ENCODE measurements around the gene GABRG3. TPM values are rescaled to one million over a fixed set of nuclear protein-coding genes. Genes with fewer than 3 reads are reported as not detected.

GABRG3 gene
- total and polyA plus RNA-seq, 9 of the 15 experiments (the other 6 are each of a cell fraction or from before 2014, with no cell fraction given): 4.0 to 15.1 (median 11.2) TPM

DNA sequence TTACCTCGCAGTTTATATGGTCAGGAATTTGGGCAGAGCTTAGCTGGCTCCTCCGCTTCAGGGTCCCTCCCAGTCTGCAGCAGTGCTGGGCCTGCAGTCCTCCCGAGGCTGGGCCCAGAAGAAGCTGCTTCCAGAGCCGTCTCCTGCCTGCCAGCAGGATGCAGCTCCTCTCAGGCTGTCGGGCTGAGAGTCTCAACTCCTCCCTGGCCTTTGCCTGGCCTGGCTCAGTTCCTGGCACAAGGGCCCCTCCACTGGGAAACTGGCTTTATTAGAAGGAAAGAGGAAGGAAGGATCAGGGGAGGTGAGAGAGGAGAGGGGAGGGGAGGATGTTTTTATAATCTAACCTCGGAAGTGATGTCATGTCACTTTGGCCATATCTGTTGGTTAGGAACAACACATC is 72.8 kb downstream of the GABRG3 start:
- no peaks in the 10 kb centered on the region for H3K79me2 ChIP-seq (ENCODE audit: control insufficient read depth, insufficient read depth, low read length)
- WGBS (ENCODE audit: insufficient coverage, low coverage, missing lambda C conversion rate): 6% methylated on average over 6 of the region's 6 CpGs
- in situ Hi-C loops (cut with MboI): no loop called here

GRCh38 chr15:27045796-27046195 is 74.8 kb downstream of the GABRG3 start:
- in situ Hi-C loops (cut with MboI) (no loop called here), intact Hi-C loops (cut with micrococcal nuclease) (no loop called here)
- Histone ChIP-seq H4K20me1 (replicated peaks; ENCODE audit: control insufficient read depth, insufficient read depth, low read length) (peaks cover 5% of the 10 kb centered on the region; the same call in 1 of the 2 replicates), H3K36me3 (ENCODE audit: control insufficient read depth, insufficient read depth, low read length) (no peaks in the 10 kb centered on the region), H3K27me3 (ENCODE audit: control insufficient read depth in 2 of 2, insufficient read depth in 2 of 2, low read length in 2 of 2) (peaks cover 33 to 51% of the 10 kb centered on the region in 2 experiments; a peak in 4 of 5 replicates), H3K27ac (ENCODE audit: extremely low read depth, low read depth, low read length) (no peak overlapping the region), H3K79me2 (ENCODE audit: control insufficient read depth, insufficient read depth, low read length) (no peaks in the 10 kb centered on the region), H3K9me1 (ENCODE audit: control insufficient read depth, insufficient read depth, low read length) (no peaks in the 10 kb centered on the region), H3K9ac (ENCODE audit: insufficient read depth in 1 of 2, low read depth in 2 of 2, low read length in 2 of 2) (no peak overlapping the region), H3K9me3 (replicated peaks; ENCODE audit: control insufficient read depth, insufficient read depth, low read depth, low read length) (no peaks in the 10 kb centered on the region), H3K4me1 (replicated peaks in 1 of 2; ENCODE audit: control insufficient read depth in 2 of 2, insufficient read depth in 2 of 2, low read length in 2 of 2) (peaks cover 0 to 3% of the 10 kb centered on the region in 2 experiments; a peak in 1 of 5 replicates), H2AFZ (ENCODE audit: low read depth, low read length) (no peak overlapping the region), H3K4me3 (no peak overlapping the region), H3K4me2 (ENCODE audit: insufficient read depth, low read length) (no peak overlapping the region)
- no peak for DNase-seq (ENCODE audit: extremely low read depth in 1 of 4, low spot score in 3 of 4)
- POLR2A ChIA-PET: interaction anchor here (1.3 kb wide), 1 partner anchor 26 kb away, joined by 4 read pairs; no protein-coding TSS in a partner anchor
- CTCF ChIA-PET (ENCODE audit: low intra/inter-chr PET ratio): no interaction called here
- no peak for TF ChIP-seq SP1 (CRISPR knock-in tag; IDR thresholded peaks at IDR 0.05)
- no peak for TF ChIP-seq SRSF1 (IDR thresholded peaks at IDR 0.05; ENCODE audit: low read depth, low read length)
- no peak for TF ChIP-seq KAT7 (CRISPR knock-in tag; IDR thresholded peaks at IDR 0.05; ENCODE audit: borderline replicate concordance)
- TF ChIP-seq NCOA6 (IDR thresholded peaks at IDR 0.05): no peak
- TF ChIP-seq FIP1L1 (IDR thresholded peaks at IDR 0.05; ENCODE audit: low read depth, low read length, poor library complexity, severe bottlenecking): no peak
- TF ChIP-seq HNRNPH1 (optimal IDR thresholded peaks at IDR 0.05; ENCODE audit: low read depth, low read length): no peak
- no peak for TF ChIP-seq MCM2 (IDR thresholded peaks at IDR 0.05; ENCODE audit: low read depth)
- no peak for TF ChIP-seq GTF2A2 (tag; IDR thresholded peaks at IDR 0.05)
- TF ChIP-seq, protein P1, sequence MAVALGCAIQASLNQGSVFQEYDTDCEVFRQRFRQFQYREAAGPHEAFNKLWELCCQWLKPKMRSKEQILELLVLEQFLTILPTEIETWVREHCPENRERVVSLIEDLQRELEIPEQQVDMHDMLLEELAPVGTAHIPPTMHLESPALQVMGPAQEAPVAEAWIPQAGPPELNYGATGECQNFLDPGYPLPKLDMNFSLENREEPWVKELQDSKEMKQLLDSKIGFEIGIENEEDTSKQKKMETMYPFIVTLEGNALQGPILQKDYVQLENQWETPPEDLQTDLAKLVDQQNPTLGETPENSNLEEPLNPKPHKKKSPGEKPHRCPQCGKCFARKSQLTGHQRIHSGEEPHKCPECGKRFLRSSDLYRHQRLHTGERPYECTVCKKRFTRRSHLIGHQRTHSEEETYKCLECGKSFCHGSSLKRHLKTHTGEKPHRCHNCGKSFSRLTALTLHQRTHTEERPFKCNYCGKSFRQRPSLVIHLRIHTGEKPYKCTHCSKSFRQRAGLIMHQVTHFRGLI (CRISPR knock-in tag; IDR thresholded peaks at IDR 0.05): no peak
- no peak for TF ChIP-seq SIN3B (IDR thresholded peaks at IDR 0.05; ENCODE audit: low read depth)
- no peak for TF ChIP-seq RB1 (IDR thresholded peaks at IDR 0.05; ENCODE audit: low read depth)
- ATAC-seq: no peak
- no TSS peak for BruUV-seq (replicated peaks)
- no peak for FAIRE-seq
- 14% methylated on average over 16 of the region's 16 CpGs for WGBS (ENCODE audit: insufficient coverage, low coverage, missing lambda C conversion rate)

More for the DNA sequence above, 72.8 kb downstream of the GABRG3 start:
- no peak overlapping the region for H3K27ac ChIP-seq (ENCODE audit: extremely low read depth, low read depth, low read length)
- DNase-seq (ENCODE audit: extremely low read depth in 1 of 4, low spot score in 3 of 4) (no peak), ATAC-seq (peak; percentile 32), FAIRE-seq (peak; percentile 6)
- H4K20me1 ChIP-seq (replicated peaks; ENCODE audit: control insufficient read depth, insufficient read depth, low read length): peaks cover 5% of the 10 kb centered on the region; the same call in 1 of the 2 replicates
- no TSS peak for BruUV-seq (replicated peaks)
- H3K36me3 ChIP-seq (ENCODE audit: control insufficient read depth, insufficient read depth, low read length): no peaks in the 10 kb centered on the region
- CTCF ChIA-PET (ENCODE audit: low intra/inter-chr PET ratio): interaction anchor here (0.6 kb wide), 1 partner anchor 44 kb away, joined by 3 read pairs; no protein-coding TSS in a partner anchor
- POLR2A ChIA-PET: no interaction called here
- TF ChIP-seq ATF7 (IDR thresholded peaks at IDR 0.05) (0 out of 2 replicates have a peak, but pooled peaks have one; percentile 13), ZNF143 (CRISPR knock-in tag; IDR thresholded peaks at IDR 0.05) (no peak), ETV1 (tag; conservative IDR thresholded peaks at IDR 0.05; ENCODE audit: low read depth) (0 out of 2 replicates have a peak, but pooled peaks have one; percentile 19)
- no peak overlapping the region for H3K4me2 ChIP-seq (ENCODE audit: insufficient read depth, low read length)
- no peaks in the 10 kb centered on the region for H3K9me1 ChIP-seq (ENCODE audit: control insufficient read depth, insufficient read depth, low read length)
- no peak overlapping the region for H3K4me3 ChIP-seq
- intact Hi-C loops (cut with micrococcal nuclease): no loop called here
- peaks cover 34 to 56% of the 10 kb centered on the region in 2 experiments for H3K27me3 ChIP-seq (ENCODE audit: control insufficient read depth in 2 of 2, insufficient read depth in 2 of 2, low read length in 2 of 2)
- no peaks in the 10 kb centered on the region for H3K9me3 ChIP-seq (replicated peaks; ENCODE audit: control insufficient read depth, insufficient read depth, low read depth, low read length)
- no peak overlapping the region for H3K9ac ChIP-seq (ENCODE audit: insufficient read depth in 1 of 2, low read depth in 2 of 2, low read length in 2 of 2)
- 0 out of 2 replicates have a peak overlapping the region, but pooled peaks have one; percentile 17 for H2AFZ ChIP-seq (ENCODE audit: low read depth, low read length)
- peaks cover 0 to 3% of the 10 kb centered on the region in 2 experiments; a peak in 1 of 5 replicates for H3K4me1 ChIP-seq (replicated peaks in 1 of 2; ENCODE audit: control insufficient read depth in 2 of 2, insufficient read depth in 2 of 2, low read length in 2 of 2)

Measured in K562 (cell line).